Colonic mucosa (tissue), 4 donors: Measurements from ENCODE around the gene LCMT1. TPM values are rescaled to one million over a fixed set of nuclear protein-coding genes. Genes with fewer than 3 reads are reported as not detected.

Experiments
- DNase-seq: peaks from one replicate; pipeline ENCODE4 v3.0.0-alpha.2; 2020
- H3K27ac ChIP-seq: fragments of 200-600 bp; one replicate; pipeline ENCODE4 v1.8.0; 2021
- H3K27me3 ChIP-seq: fragments of 200-600 bp; one replicate; pipeline ENCODE4 v1.8.0; 2021
- H3K36me3 ChIP-seq: fragments of 200-600 bp; one replicate; pipeline ENCODE4 v1.8.0; 2021
- H3K4me1 ChIP-seq: fragments of 200-600 bp; one replicate; pipeline ENCODE4 v1.8.0; 2021; ENCODE audit warnings: mild to moderate bottlenecking
- H3K4me3 ChIP-seq: fragments of 200-600 bp; one replicate; pipeline ENCODE4 v1.8.0; 2021
- H3K9ac ChIP-seq, 2 donors: one replicate each; pipeline ENCODE4 v1.7.0; 2013; ENCODE audit warnings: control low read depth in 2 of 2, low read depth in 2 of 2, low read length in 2 of 2
- H3K9me3 ChIP-seq: fragments of 200-600 bp; one replicate; pipeline ENCODE4 v1.8.0; 2021
- CTCF ChIP-seq: fragments of 200-600 bp; IDR thresholded peaks from one replicate; pipeline ENCODE4 v1.8.0; 2022; ENCODE audit warnings: antibody characterized with exemption, mild to moderate bottlenecking
- intact Hi-C: fragments of 100-400 bp; cut with DNase I; formaldehyde crosslinking; loops from one replicate; pipeline ENCODE4 v1.14.1; 2022
- total RNA-seq, 2 donors: library from RNA; stranded (reverse); fragmentation: NEBNext Ultra II Directional in 1 of 2; extraction: Animal tissue kit (Norgen Biotek cat#: 25700) in 1 of 2; gene quantifications; one replicate each; pipeline ENCODE4 v1.2.1, GENCODE V29; 2021
- donor health status: healthy.
- donor health status: DM: no; HTN: no; CAD: no.
- donor health status: DM: no; HTN: no; CAD: no.

LCMT1 gene
- total RNA-seq, 2 donors from 2014 or later = 46.9 to 47.6 TPM

GRCh38 chr16:25217921-25218320 is 106.4 kb downstream of the LCMT1 start:
- H3K4me3 ChIP-seq = no peak overlapping the region
- no peaks in the 10 kb centered on the region for H3K36me3 ChIP-seq
- peak overlapping the region in 1 of 2 donors; percentile 23 for H3K9ac ChIP-seq
- intact Hi-C loops = no loop called here
- TF ChIP-seq CTCF = no peak
- no peaks in the 10 kb centered on the region for H3K27me3 ChIP-seq
- no peak for DNase-seq
- H3K27ac ChIP-seq = no peak overlapping the region
- no peaks in the 10 kb centered on the region for H3K9me3 ChIP-seq
- H3K4me1 ChIP-seq = no peaks in the 10 kb centered on the region

- TF ChIP-seq CTCF = no peak
- Histone ChIP-seq H3K9me3 (no peaks in the 10 kb centered on the region), H3K4me1 (no peaks in the 10 kb centered on the region), H3K4me3 (no peak overlapping the region), H3K27ac (no peak overlapping the region), H3K36me3 (no peaks in the 10 kb centered on the region), H3K9ac (no peak overlapping the region), H3K27me3 (no peaks in the 10 kb centered on the region)
- intact Hi-C loops = no loop called here
- no peak for DNase-seq
These were observed 107.7 kb downstream of the LCMT1 start for GRCh38 chr16:25219070-25219737.

GRCh38 chr16:25222959-25223358 is 111.4 kb downstream of the LCMT1 start:
- Histone ChIP-seq H3K27ac (no peak overlapping the region), H3K27me3 (no peaks in the 10 kb centered on the region), H3K4me1 (no peaks in the 10 kb centered on the region), H3K4me3 (no peak overlapping the region), H3K36me3 (no peaks in the 10 kb centered on the region), H3K9me3 (no peaks in the 10 kb centered on the region), H3K9ac (no peak overlapping the region)
- no peak for DNase-seq
- TF ChIP-seq CTCF = no peak
- intact Hi-C loops = loop anchor here (5.0 kb wide), 1 partner anchor 171 kb away; no protein-coding TSS in a partner anchor

GRCh38 chr16:25223964-25224363 is 112.4 kb downstream of the LCMT1 start:
- H3K9ac ChIP-seq = no peak overlapping the region
- H3K4me1 ChIP-seq = no peaks in the 10 kb centered on the region
- H3K27me3 ChIP-seq = no peaks in the 10 kb centered on the region
- H3K9me3 ChIP-seq = no peaks in the 10 kb centered on the region
- no peak overlapping the region for H3K4me3 ChIP-seq
- TF ChIP-seq CTCF = no peak
- no peak overlapping the region for H3K27ac ChIP-seq
- intact Hi-C loops = loop anchor here (2.0 to 5.0 kb wide), 2 partner anchors 97 to 172 kb away; no protein-coding TSS in a partner anchor
- H3K36me3 ChIP-seq = no peaks in the 10 kb centered on the region
- DNase-seq = no peak

- Histone ChIP-seq H3K4me3 (no peak overlapping the region), H3K9ac (no peak overlapping the region), H3K27me3 (no peaks in the 10 kb centered on the region), H3K36me3 (no peaks in the 10 kb centered on the region), H3K27ac (no peak overlapping the region), H3K4me1 (no peaks in the 10 kb centered on the region), H3K9me3 (no peaks in the 10 kb centered on the region)
- no peak for DNase-seq
- no peak for TF ChIP-seq CTCF
- intact Hi-C loops = loop anchor here (2.0 to 5.0 kb wide), 2 partner anchors 98 to 173 kb away; no protein-coding TSS in a partner anchor
These were observed 113.3 kb downstream of the LCMT1 start for GRCh38 chr16:25224731-25225319.

Other genes starting within 250 kb of the LCMT1 start
- gene ARHGAP17, start 96.4 kb upstream of the LCMT1 start, total RNA-seq = 100 to 1,000 TPM in 1 of 2 donors, 10 to 100 TPM in 1; 97.4 to 109 TPM
- 100 to 1,000 TPM in 1 of 2 donors, 10 to 100 TPM in 1; 37.1 to 104 TPM for gene AQP8, start 105.2 kb downstream of the LCMT1 start, total RNA-seq
- gene ZKSCAN2, start 146.1 kb downstream of the LCMT1 start, total RNA-seq = 1 to 10 TPM; 2.0 to 3.3 TPM